Activated CD8-positive, alpha-beta memory T cell treated with anti-CD3 and anti-CD28 coated beads, Interleukin-2, amount 50 U/mL, for 24 hours (primary cell): ENCODE results near the gene RSPH9.
"Not testable (repeated sequence)": the region's sequence is repeated elsewhere in the genome, so short reads cannot be mapped to it uniquely, and the experiment has no call there.

Experiments
- DNase-seq: peaks from one replicate; pipeline ENCODE4 v3.0.0-alpha.2; 2020; ENCODE audit errors: extremely low read depth

RSPH9 gene

GRCh38 chr6:43687079-43687436 is 42.2 kb downstream of the RSPH9 start:
- no peak for DNase-seq

DNA sequence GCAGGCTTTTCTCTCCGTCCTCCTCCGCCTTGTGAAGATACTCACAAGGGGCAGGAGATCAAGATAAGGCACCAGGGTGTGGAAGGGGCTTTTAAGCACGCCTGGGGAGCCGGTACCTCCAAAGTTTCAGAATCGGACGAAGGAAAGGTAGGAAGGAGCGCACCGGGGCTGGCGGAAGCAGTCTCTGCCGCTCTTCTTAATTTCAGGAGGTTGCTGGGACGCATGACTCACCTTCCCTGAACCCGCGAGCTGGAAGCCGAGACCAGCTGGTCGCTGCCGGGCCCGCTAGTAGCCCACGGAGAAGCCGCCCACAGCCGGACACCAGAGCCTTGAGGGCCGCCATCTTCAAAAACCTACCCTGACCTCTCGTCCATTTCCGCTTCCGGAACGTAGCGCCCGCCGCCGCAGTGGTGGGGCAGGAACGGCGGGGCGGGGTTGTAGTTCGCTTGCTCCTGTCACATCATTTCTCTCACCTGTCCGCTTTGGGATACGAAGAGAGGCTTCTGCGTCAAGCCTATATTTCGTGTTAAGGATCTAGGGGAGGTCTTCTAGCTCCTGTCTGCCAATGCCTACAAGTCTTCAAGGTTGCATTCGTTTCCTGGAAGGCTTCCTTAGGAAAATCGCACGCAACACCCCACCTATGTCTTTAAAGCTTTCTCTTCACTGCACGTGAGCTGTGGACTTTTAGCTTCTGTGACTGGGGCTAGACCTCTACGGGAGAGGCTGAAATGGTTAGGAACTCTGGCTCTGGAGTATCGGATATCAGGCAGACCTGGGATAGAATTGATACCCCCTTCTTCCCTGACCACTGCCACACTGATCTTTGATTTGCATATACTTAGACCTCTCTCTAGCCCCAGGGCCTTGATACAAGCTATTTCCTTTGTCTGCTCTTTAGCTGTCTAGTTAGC is 42.9 kb downstream of the RSPH9 start, which contains the start of gene MRPS18A:
Gene MRPS18A, minus strand, starts transcription at position 355 of the 911 bp plus-strand sequence. Its CDS starts 12 bp downstream, at position 343.
- DNase-seq: peak; percentile 56

- no peak for DNase-seq
These were observed 44.6 kb downstream of the RSPH9 start for GRCh38 chr6:43689421-43689820.

DNA sequence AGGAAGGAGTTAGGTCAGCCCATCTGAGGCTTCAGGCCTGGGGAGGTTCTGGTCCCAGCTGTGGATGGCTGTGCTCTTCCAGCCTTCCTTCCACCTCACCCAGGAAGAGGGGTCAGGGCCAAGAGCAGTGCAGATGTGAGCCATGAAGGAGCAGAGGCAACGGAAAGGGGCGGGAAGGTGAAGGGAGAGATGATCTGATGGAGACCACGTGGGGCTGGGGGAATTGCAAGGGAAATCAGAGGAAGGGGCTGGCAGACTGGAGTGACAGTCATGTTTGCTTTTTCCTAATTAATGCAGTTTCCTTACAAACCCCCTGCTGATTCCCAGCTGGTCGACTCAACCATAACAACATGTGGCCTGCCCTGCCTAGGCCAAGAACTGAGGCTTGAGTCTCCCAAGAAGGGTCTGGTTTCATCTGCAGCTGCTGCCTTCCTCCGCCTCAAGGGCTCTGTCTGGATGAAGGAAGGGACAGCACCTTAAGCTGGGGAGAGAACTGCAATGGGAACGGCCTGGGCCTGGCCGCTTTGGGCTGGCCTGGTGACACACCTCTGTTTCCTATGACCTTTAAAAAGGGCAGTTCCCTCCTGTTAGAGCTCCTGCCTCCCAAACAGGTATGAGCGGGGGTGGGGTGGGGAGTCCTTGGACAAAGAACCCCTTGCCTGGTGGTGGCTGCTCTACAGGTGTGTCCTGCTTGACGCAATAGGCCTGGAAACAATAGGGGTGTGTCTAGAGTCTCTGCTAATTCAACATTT is 50.6 kb downstream of the RSPH9 start:
- DNase-seq: no peak

DNA sequence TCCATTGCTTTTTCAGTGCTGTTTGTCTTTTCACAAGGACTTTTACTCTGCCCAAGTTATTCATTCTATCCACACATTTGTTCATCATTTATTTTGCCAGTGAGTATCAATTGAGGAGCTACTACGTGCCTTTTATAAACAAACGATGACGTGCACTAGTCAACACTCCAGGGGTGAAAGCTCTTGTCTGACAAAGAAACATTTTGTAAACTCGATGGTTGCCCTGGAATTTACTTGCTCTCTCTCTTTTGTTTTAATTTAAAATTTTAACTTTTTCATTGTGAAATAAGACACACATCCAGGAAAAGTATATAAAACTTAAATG is 51.1 kb downstream of the RSPH9 start:
- DNase-seq: no peak

- DNase-seq: no peak
These were observed 52.6 kb downstream of the RSPH9 start for GRCh38 chr6:43697421-43697820.

- DNase-seq: no peak
These were observed 53.9 kb downstream of the RSPH9 start for GRCh38 chr6:43698584-43699349.

- DNase-seq: no peak
These were observed 54.8 kb downstream of the RSPH9 start for GRCh38 chr6:43699564-43700186.

DNA sequence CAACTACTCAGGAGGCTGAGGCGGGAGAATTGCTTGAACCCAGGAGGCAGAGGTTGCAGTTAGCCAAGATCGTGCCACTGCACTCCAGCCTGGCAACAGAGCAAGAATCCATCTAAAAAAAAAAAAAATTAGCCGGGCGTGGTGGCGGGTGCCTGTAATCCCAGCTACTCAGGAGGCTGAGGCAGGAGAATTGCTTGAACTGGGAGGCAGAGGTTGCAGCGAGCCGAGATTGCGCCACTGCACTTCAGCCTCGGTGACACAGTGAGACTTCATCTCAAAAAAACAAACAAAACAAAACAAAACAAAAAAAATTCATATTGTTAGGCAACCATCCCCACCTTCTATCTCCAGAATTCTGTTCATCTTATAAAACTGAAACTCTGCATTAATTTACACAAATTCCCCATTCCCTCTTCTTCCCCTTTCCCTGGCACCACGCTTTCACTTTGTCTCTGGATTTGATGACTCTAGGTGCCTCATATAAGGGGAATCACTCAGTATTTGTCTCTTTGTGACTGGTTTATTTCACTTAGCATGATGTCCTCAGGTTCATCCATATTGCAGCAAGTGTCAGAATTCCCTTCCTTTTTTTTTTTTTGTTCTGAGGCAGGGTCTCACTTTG is 56.2 kb downstream of the RSPH9 start:
- not testable (repeated sequence) for DNase-seq

GRCh38 chr6:43702171-43702533 is 57.3 kb downstream of the RSPH9 start:
- no peak for DNase-seq

- DNase-seq: no peak
These were observed 58.0 kb downstream of the RSPH9 start for GRCh38 chr6:43702534-43703440.

- DNase-seq: no peak
These were observed 58.9 kb downstream of the RSPH9 start for GRCh38 chr6:43703512-43704429.

DNA sequence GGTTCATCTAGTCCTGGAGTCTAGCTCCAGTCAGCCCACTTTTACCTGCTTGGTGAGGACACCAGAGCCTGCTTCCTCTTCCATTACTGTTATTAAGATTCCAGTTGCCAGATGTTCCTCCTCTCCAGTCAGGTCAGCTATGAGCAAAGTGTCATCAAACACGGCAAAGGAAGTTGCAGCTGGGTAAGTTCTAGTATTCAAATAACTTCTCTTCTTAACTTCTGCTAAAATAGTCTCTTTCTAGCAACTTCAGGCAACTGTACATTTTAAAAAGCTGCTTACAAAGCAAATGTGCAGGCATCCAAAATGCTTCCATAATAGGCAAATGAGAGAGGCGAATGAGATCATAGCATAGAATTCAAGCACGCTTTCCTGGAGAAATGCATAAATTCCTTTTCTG is 61.2 kb downstream of the RSPH9 start:
- DNase-seq: no peak

GRCh38 chr6:43706788-43707187 is 62.0 kb downstream of the RSPH9 start:
- DNase-seq: no peak

DNA sequence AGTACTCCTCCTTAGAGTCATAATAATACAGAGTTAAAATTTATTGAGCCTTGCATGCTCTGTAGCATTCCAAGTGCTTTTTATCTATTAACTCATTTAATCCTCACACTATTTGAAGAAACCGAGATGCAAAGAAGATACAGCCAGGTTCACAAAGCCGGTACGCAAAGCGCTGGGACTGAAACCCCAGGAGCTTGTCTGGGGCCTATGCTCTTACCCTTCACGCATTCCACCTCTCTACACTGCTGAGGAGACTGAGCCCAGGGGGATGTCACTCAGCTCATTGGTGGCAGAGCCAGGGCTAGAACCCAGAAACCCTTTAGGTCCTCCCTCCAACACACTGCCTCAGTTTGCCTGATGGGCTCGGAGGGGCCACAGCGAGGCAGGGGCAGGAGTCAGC is 62.4 kb downstream of the RSPH9 start:
- DNase-seq: no peak

DNA sequence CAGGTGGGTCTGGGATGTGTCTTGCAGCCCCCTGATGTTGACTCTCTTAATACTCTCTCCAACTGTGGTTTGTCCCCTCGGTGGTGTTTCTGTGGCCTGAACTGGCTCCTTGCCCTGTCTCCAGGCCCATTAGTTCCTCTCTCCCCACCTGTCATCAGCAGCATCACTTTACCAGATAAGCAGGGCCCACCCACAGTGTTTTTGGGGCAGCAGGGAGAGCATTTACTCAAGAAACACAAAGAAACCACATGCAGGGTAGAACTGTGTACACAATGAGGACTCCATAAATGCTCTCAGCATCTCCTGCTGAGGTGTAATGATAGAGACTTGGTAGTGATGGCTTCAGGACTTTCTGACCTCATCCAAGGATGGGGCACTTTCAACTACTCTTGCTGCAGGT is 62.9 kb downstream of the RSPH9 start:
- no peak for DNase-seq

- DNase-seq: no peak
These were observed 64.2 kb downstream of the RSPH9 start for GRCh38 chr6:43708860-43709653.

DNA sequence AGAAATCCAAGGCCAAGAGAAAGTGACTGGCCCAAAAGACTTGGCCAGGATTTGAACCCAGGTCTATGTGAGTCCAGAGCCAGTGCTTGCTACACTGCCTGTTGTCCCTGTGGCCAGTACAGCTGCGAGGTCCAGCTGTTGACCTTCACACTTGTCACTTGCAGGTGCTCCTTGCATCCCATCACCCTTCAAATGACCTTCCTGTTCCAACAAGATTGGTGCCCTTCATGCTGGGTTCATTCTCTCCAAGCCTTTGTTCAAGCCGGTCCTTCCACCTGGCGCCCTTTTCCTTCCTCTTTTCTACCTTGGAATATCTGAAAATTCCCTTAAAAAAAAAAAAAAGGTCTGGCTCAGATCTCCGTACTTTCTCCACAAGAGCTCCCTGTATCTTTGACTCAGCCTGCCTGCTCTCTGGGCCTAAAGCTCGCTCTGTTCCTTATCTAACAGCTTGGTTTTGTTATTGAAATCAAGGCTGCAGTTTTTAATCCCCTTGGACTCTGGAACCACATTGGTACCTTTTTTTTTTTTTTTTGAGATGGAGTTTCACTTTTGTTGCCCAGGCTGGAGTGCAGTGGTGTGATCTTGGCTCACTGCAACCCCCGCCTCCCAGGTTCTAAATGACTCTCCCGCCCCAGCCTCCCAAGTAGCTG is 64.9 kb downstream of the RSPH9 start:
- DNase-seq: no peak
